GM12864 (cell line): Measurements from ENCODE around the gene KRTAP10-1.

Experiments
- DNase-seq: peaks from one replicate; pipeline ENCODE4 v3.0.0-alpha.2; 2011; ENCODE audit warnings: low read depth
- H3K4me3 ChIP-seq: 2 replicates; pipeline ENCODE4 v1.5.1; 2011; ENCODE audit warnings: mild to moderate bottlenecking, low read depth, low read length, control low read depth
- CTCF ChIP-seq: IDR thresholded peaks from 2 replicates; pipeline ENCODE4 v1.5.1; 2011; ENCODE audit warnings: low read depth, mild to moderate bottlenecking, moderate library complexity, low read length, control low read depth, inconsistent platforms; ENCODE audit errors: missing control alignments

KRTAP10-1 gene

GRCh38 chr21:44539991-44540666 is at the start of gene KRTAP10-1:
TSS of gene KRTAP10-1 (minus strand) at chr21:44540195. CDS start at chr21:44540150, 45 bp downstream.
- no peak within 1 kb of the TSS for H3K4me3 ChIP-seq
- no peak for TF ChIP-seq CTCF
- DNase-seq = no peak

GRCh38 chr21:44589094-44589493 is 49.1 kb upstream of the KRTAP10-1 start:
- TF ChIP-seq CTCF = no peak
- no peak overlapping the region for H3K4me3 ChIP-seq
- DNase-seq = no peak

GRCh38 chr21:44585892-44586291 is 45.9 kb upstream of the KRTAP10-1 start:
- DNase-seq = no peak
- TF ChIP-seq CTCF = no peak

GRCh38 chr21:44583800-44584147 is 43.8 kb upstream of the KRTAP10-1 start:
- no peak for DNase-seq
- TF ChIP-seq CTCF = no peak
- no peak overlapping the region for H3K4me3 ChIP-seq

More at GRCh38 chr21:44585892-44586291, 45.9 kb upstream of the KRTAP10-1 start:
- H3K4me3 ChIP-seq = no peak overlapping the region

GRCh38 chr21:44583089-44583799 is 43.2 kb upstream of the KRTAP10-1 start:
- no peak for TF ChIP-seq CTCF
- DNase-seq = no peak
- no peak overlapping the region for H3K4me3 ChIP-seq

GRCh38 chr21:44582055-44582454 is 42.1 kb upstream of the KRTAP10-1 start:
- DNase-seq = no peak
- no peak overlapping the region for H3K4me3 ChIP-seq

More at GRCh38 chr21:44582055-44582454, 42.1 kb upstream of the KRTAP10-1 start:
- TF ChIP-seq CTCF = no peak
